ENCODE data around the gene KLHL17. TPM values are rescaled to one million over a fixed set of nuclear protein-coding genes. Genes with fewer than 3 reads are reported as not detected.

Gene KLHL17
- total RNA-seq, 1 donor from 2014 or later: 4.5 TPM

DNA sequence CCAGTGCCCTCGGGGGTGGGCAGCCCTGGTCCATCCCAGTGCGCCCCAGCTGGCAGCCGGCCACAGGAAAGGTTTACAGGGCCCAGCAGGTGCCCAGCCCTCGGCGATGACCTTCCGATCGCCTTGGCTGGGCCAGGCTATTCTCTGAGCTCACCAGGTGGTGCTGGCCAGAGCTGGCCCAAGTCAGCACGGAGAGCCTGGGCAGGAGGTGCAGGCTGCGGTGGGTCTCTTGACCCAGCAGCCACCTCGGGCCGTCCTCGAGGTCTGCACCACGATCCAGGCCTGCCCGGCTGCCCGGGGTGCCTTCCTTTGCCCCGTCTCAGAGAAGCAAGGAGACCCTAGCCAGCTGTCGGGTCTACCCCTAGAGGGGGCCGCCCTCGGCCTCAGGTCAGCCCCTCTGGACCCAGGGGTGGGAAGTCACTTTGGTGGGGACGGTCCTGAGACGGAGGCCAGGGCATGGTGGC, 21.1 kb downstream of the KLHL17 start:
- no peak for DNase-seq (ENCODE audit: low read depth)
- FAIRE-seq: no peak
- TF ChIP-seq, protein P1, sequence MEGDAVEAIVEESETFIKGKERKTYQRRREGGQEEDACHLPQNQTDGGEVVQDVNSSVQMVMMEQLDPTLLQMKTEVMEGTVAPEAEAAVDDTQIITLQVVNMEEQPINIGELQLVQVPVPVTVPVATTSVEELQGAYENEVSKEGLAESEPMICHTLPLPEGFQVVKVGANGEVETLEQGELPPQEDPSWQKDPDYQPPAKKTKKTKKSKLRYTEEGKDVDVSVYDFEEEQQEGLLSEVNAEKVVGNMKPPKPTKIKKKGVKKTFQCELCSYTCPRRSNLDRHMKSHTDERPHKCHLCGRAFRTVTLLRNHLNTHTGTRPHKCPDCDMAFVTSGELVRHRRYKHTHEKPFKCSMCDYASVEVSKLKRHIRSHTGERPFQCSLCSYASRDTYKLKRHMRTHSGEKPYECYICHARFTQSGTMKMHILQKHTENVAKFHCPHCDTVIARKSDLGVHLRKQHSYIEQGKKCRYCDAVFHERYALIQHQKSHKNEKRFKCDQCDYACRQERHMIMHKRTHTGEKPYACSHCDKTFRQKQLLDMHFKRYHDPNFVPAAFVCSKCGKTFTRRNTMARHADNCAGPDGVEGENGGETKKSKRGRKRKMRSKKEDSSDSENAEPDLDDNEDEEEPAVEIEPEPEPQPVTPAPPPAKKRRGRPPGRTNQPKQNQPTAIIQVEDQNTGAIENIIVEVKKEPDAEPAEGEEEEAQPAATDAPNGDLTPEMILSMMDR (IDR thresholded peaks at IDR 0.05; ENCODE audit: insufficient read depth, low read length, severe bottlenecking): no peak
- no peak overlapping the region for H3K4me3 ChIP-seq (ENCODE audit: low read depth, low read length)
- H3K27me3 ChIP-seq (ENCODE audit: control insufficient read depth, insufficient read depth, low read length): peaks cover 13% of the 10 kb centered on the region
- no peaks in the 10 kb centered on the region for H3K36me3 ChIP-seq (ENCODE audit: control insufficient read depth, insufficient read depth, low read length)

- FAIRE-seq: no peak
- Histone ChIP-seq H3K27me3 (ENCODE audit: control insufficient read depth, insufficient read depth, low read length) (peaks cover 13% of the 10 kb centered on the region), H3K4me3 (ENCODE audit: low read depth, low read length) (no peak within 1 kb of the TSS), H3K36me3 (ENCODE audit: control insufficient read depth, insufficient read depth, low read length) (no peaks in the 10 kb centered on the region)
- TF ChIP-seq, protein P1 (IDR thresholded peaks at IDR 0.05; ENCODE audit: insufficient read depth, low read length, severe bottlenecking): no peak
- no peak for DNase-seq (ENCODE audit: low read depth)
Measured at GRCh38 chr1:981955-982558, 21.7 kb downstream of the KLHL17 start, which contains the start of gene PERM1. PERM1 (minus strand) TSS chr1:982093; CDS start chr1:981029, 1,064 bp downstream.

DNA sequence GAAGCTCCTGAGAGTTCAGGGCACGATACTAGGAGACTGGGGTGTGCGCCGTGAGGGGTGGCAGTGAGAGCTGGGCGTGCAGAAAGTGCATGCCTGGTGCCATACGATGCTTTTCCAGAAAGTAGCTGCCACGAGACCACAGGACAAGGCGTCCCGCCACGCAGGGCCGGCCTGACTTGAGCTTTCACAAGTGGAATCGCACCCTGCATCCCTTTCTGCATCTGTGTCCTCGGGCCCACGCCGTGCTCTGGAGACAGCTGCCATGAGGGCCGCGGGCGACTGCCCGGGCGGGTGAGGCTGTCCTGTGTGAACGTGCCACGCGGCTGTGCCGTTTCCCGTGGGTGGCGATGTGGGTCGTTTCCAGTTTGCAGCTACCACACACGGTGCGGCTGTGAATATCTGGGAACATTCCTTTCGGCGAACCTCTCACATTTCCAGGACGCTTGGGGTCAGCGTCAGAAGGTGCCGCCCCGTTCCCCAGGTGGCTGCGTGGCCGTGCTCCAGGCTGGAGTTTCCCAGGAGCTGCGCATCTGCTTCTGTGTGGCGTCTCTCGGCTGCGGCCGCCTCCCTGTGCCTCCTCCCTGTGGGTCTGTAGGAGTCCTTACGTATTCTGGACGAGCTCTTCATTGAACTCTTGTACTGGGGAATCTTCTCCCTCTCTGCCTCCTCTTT, 22.5 kb downstream of the KLHL17 start:
- no peak for FAIRE-seq
- peaks cover 13% of the 10 kb centered on the region for H3K27me3 ChIP-seq (ENCODE audit: control insufficient read depth, insufficient read depth, low read length)

GRCh38 chr1:983798-984475, 23.6 kb downstream of the KLHL17 start:
- H3K27me3 ChIP-seq (ENCODE audit: control insufficient read depth, insufficient read depth, low read length): peaks cover 13% of the 10 kb centered on the region
- H3K36me3 ChIP-seq (ENCODE audit: control insufficient read depth, insufficient read depth, low read length): no peaks in the 10 kb centered on the region
- FAIRE-seq (no peak), DNase-seq (ENCODE audit: low read depth) (no peak)
- no peak overlapping the region for H3K4me3 ChIP-seq (ENCODE audit: low read depth, low read length)
- TF ChIP-seq, protein P1 (IDR thresholded peaks at IDR 0.05; ENCODE audit: insufficient read depth, low read length, severe bottlenecking): peak; percentile 87

More for the DNA sequence above, 22.5 kb downstream of the KLHL17 start:
- Histone ChIP-seq H3K4me3 (ENCODE audit: low read depth, low read length) (no peak overlapping the region), H3K36me3 (ENCODE audit: control insufficient read depth, insufficient read depth, low read length) (no peaks in the 10 kb centered on the region)
- TF ChIP-seq, protein P1 (IDR thresholded peaks at IDR 0.05; ENCODE audit: insufficient read depth, low read length, severe bottlenecking): no peak
- no peak for DNase-seq (ENCODE audit: low read depth)

GRCh38 chr1:984476-984814, 24.1 kb downstream of the KLHL17 start:
- DNase-seq (ENCODE audit: low read depth) (no peak), FAIRE-seq (no peak)
- Histone ChIP-seq H3K27me3 (ENCODE audit: control insufficient read depth, insufficient read depth, low read length) (peaks cover 13% of the 10 kb centered on the region), H3K4me3 (ENCODE audit: low read depth, low read length) (no peak overlapping the region), H3K36me3 (ENCODE audit: control insufficient read depth, insufficient read depth, low read length) (no peaks in the 10 kb centered on the region)
- TF ChIP-seq, protein P1 (IDR thresholded peaks at IDR 0.05; ENCODE audit: insufficient read depth, low read length, severe bottlenecking): no peak
